D721Med (cell line): ENCODE results near the gene RNF152.

Source experiments
- DNase-seq: peaks from one replicate; pipeline ENCODE4 v3.0.0; 2011; ENCODE audit warnings: low spot score; ENCODE audit not compliant: insufficient read length
- FAIRE-seq: peaks from 2 replicates; lab custom pipeline; 2011; peaks lifted over from hg19 to GRCh38; lab: Jason Lieb, UNC
- CTCF ChIP-seq: IDR thresholded peaks from 2 replicates; pipeline ENCODE4 v1.5.1; 2012; ENCODE audit warnings: mild to moderate bottlenecking, control low read depth; ENCODE audit not compliant: insufficient read depth; ENCODE audit errors: missing control alignments

The RNF152 gene

DNA sequence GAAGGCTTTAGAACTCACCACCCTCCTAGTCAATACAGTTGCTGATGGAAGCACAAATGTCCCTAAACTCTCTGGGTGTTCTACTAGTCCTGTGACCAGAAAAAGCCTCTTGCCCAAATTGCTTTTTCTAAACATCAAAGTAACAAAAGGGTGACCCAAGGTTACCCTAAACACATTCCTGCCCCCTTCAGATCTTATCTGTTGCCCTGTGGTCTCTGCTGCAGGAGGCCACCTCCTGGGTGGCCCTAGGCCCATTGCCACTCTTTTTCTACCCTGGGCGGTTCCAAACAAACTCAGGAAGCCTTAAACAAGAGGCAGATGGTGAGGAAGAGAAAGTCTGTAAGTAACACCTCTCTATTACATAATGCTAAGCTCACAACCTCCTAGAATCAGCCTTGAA is 3.3 kb downstream of the RNF152 start:
- TF ChIP-seq CTCF, result no peak
- DNase-seq (no peak), FAIRE-seq (peak; percentile 92)

- DNase-seq, result no peak
- TF ChIP-seq CTCF, result no peak
- FAIRE-seq, result no peak
Observed at GRCh38 chr18:61888622-61889021, 4.2 kb downstream of the RNF152 start.

GRCh38 chr18:61887838-61888237 is 5.0 kb downstream of the RNF152 start:
- FAIRE-seq, result no peak
- TF ChIP-seq CTCF, result no peak
- DNase-seq, result no peak

- FAIRE-seq (no peak), DNase-seq (no peak)
- no peak for TF ChIP-seq CTCF
Observed at GRCh38 chr18:61883547-61883946, 9.3 kb downstream of the RNF152 start.

DNA sequence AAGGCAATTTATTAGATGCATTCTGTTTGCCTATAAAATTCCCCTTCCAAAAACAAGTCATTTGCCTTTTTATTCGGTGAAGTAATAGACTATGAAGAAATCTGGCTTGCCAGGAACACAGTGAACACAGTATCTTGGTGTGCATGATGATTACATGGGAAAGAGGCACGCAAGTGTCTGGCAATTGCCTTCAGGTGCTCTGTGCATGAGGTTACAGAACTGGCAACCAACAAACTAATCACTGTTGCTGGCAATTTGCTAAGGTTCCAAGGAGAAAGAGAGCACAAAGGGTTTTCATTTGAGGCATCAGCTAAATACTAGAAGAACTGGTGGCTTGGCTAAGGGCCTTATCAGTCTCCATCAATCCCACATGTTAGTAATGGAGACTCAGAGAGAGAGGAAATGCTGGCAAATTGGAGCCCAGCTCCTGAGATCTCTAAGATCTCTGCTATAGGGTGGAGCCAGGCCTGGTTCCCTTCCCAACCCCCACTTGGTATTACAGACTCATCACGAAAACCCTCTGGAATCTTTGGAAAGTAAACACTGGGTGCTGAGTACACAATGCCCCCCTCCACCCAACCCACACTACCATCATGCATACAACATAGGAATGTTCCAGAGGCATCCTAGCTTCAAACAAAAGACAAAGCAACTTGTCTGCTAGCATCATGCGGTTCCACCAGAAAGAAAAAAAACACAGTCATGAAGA is 10.4 kb downstream of the RNF152 start:
- no peak for DNase-seq
- peak; percentile 89 for FAIRE-seq
- TF ChIP-seq CTCF, result no peak

DNA sequence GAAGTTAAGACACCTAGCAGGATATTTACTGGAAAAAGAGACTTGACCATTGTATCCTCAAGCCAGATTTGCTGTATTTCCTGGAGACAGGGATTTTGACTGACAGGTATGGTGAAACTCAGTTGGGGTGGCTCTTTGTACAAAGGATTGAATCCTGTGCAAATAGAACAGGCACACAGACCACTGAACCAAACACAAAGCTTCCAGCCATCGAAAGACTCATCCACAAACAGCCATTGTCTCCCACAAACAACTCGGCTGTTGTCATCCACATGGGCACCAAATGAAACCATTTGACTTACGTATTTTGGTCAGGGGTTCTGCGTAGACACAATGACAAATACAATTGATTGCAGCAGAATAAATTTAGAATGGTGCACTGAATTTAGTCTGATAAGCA is 15.9 kb downstream of the RNF152 start:
- DNase-seq (no peak), FAIRE-seq (peak; percentile 88)
- no peak for TF ChIP-seq CTCF

GRCh38 chr18:61870151-61870550 is 22.7 kb downstream of the RNF152 start:
- FAIRE-seq (no peak), DNase-seq (no peak)
- TF ChIP-seq CTCF, result no peak
